B cell (primary cell): ENCODE data around the gene C2CD2L. TPM values are rescaled to one million over a fixed set of nuclear protein-coding genes. Genes with fewer than 3 reads are reported as not detected.

ENCODE experiments used
- ATAC-seq: fragments of 200-7000 bp; cut with Tn5 transposase; one replicate; pipeline ENCODE4 v1.10.0; 2021; ENCODE audit warnings: low read depth, mild to moderate bottlenecking, moderate number of reproducible peaks, moderate library complexity
- CTCF ChIA-PET: fragments of 350-600 bp; sonication (Branson Sonifier 250); formaldehyde crosslinking; loops from one replicate; lab custom pipeline; 2021; ENCODE audit warnings: antibody characterized with exemption, inconsistent platforms; lab: Charles Lee
- POLR2A ChIA-PET: fragments of 350-600 bp; sonication (Branson Sonifier 250); formaldehyde crosslinking; loops from one replicate; lab custom pipeline; 2021; ENCODE audit warnings: antibody characterized with exemption; lab: Charles Lee
- DNase-seq: peaks from one replicate; pipeline ENCODE4 v3.0.0; 2013
- H2AFZ ChIP-seq: 2 replicates; pipeline ENCODE4 v1.6.1; 2012; ENCODE audit warnings: mild to moderate bottlenecking, low read depth, low read length; ENCODE audit not compliant: insufficient read depth, poor library complexity, severe bottlenecking
- H3K27ac ChIP-seq, 2 donors: 1 replicate in 1 of 2; 2 replicates in 1 of 2; pipeline ENCODE4 v1.5.1; 2012 to 2013; ENCODE audit warnings: low read length in 2 of 2, mild to moderate bottlenecking in 2 of 2, moderate library complexity in 1 of 2
- H3K27me3 ChIP-seq, 4 experiments: fragments of 200-600 bp in 1 of 4; sonication (generic) in 1 of 4; replicated peaks in 1 of 4; 1 replicate in 2 of 4; 2 replicates in 2 of 4; pipeline versions ENCODE4 v1.6.1 to v1.7.0; 2013 to 2016; ENCODE audit warnings: low read length in 3 of 4, mild to moderate bottlenecking in 2 of 4, mixed read lengths in 1 of 4, moderate library complexity in 1 of 4; ENCODE audit not compliant: insufficient read depth in 4 of 4, control insufficient read depth in 3 of 4; ENCODE audit errors: control extremely low read depth in 1 of 4
- H3K36me3 ChIP-seq, 2 experiments: replicated peaks in 1 of 2; 1 replicate in 1 of 2; 2 replicates in 1 of 2; pipeline versions ENCODE4 v1.6.1 to v1.7.1; 2013; ENCODE audit warnings: low read length in 1 of 2; ENCODE audit not compliant: insufficient read depth in 2 of 2, control insufficient read depth in 1 of 2; ENCODE audit errors: control extremely low read depth in 1 of 2, extremely low read depth in 1 of 2
- H3K4me1 ChIP-seq, 2 donors: fragments of 200-600 bp in 1 of 2; sonication (generic) in 1 of 2; 1 replicate in 1 of 2; 2 replicates in 1 of 2; pipeline versions ENCODE4 v1.5.1 to v1.6.1; 2013 to 2017; ENCODE audit warnings: low read length in 2 of 2; ENCODE audit not compliant: control insufficient read depth in 2 of 2, insufficient read depth in 2 of 2
- H3K4me2 ChIP-seq: replicated peaks from 2 replicates; pipeline ENCODE3; 2012; ENCODE audit warnings: mild to moderate bottlenecking, low read depth, low read length; ENCODE audit not compliant: poor library complexity, severe bottlenecking
- H3K4me3 ChIP-seq, 5 experiments: fragments of 200-600 bp in 1 of 5; sonication (generic) in 1 of 5; 1 replicate in 3 of 5; 2 replicates in 2 of 5; pipeline versions ENCODE4 v1.5.1 to v1.7.0; 2011 to 2016; ENCODE audit warnings: low read length in 4 of 5, mild to moderate bottlenecking in 4 of 5, low read depth in 2 of 5, control low read depth in 1 of 5, moderate library complexity in 1 of 5; ENCODE audit not compliant: insufficient read depth in 1 of 5; ENCODE audit errors: control extremely low read depth in 1 of 5, extremely low read depth in 1 of 5
- H3K79me2 ChIP-seq: fragments of 200-600 bp; sonication (generic); one replicate; pipeline ENCODE4 v1.6.0; 2016; ENCODE audit warnings: low read length; ENCODE audit not compliant: control insufficient read depth, insufficient read depth
- H3K9ac ChIP-seq: fragments of 200-600 bp; sonication (generic); 2 replicates; pipeline ENCODE4 v1.6.1; 2017; ENCODE audit warnings: mild to moderate bottlenecking, low read length, moderate library complexity
- H3K9me3 ChIP-seq, 3 donors: one replicate each; pipeline versions ENCODE4 v1.6.1 to v1.7.1; 2013; ENCODE audit warnings: low read length in 2 of 3; ENCODE audit not compliant: control insufficient read depth in 2 of 3, insufficient read depth in 1 of 3; ENCODE audit errors: control extremely low read depth in 1 of 3
- H4K20me1 ChIP-seq: 2 replicates; pipeline ENCODE4 v1.6.0; 2012; ENCODE audit warnings: mild to moderate bottlenecking, low read length; ENCODE audit not compliant: insufficient read depth, control insufficient read depth, poor library complexity, severe bottlenecking
- H3K27ac Mint-ChIP-seq: one replicate; pipeline ENCODE4 v1.8.0; 2021; ENCODE audit warnings: mixed read lengths
- H3K27me3 Mint-ChIP-seq: one replicate; pipeline ENCODE4 v1.8.0; 2021; ENCODE audit warnings: mixed read lengths
- H3K4me1 Mint-ChIP-seq: one replicate; pipeline ENCODE4 v1.8.0; 2021; ENCODE audit warnings: mixed read lengths
- H3K4me3 Mint-ChIP-seq: one replicate; pipeline ENCODE4 v1.8.0; 2021; ENCODE audit warnings: mixed read lengths
- H3K9me3 Mint-ChIP-seq: one replicate; pipeline ENCODE4 v1.8.0; 2022; ENCODE audit warnings: mixed read lengths; ENCODE audit not compliant: insufficient read depth
- CTCF ChIP-seq: fragments of 200-600 bp; IDR thresholded peaks from one replicate; pipeline ENCODE4 v1.8.0; 2022; ENCODE audit warnings: antibody characterized with exemption, mild to moderate bottlenecking
- EZH2 ChIP-seq: IDR thresholded peaks from 2 replicates; pipeline ENCODE4 v1.6.1; 2012; ENCODE audit warnings: borderline replicate concordance, low read depth, mild to moderate bottlenecking, moderate library complexity, low read length; ENCODE audit not compliant: insufficient read depth, poor library complexity, severe bottlenecking
- WGBS: methylation state at CpG from one replicate; pipeline ENCODE4 v1.1.5; 2013; ENCODE audit warnings: missing lambda C conversion rate; ENCODE audit not compliant: insufficient coverage; 5-methylcytosine and 5-hydroxymethylcytosine counted together
- intact Hi-C: fragments of 100-400 bp; cut with micrococcal nuclease; formaldehyde crosslinking; loops from one replicate; pipeline ENCODE4 v1.10.0; 2022
- polyA plus RNA-seq: library from polyadenylated mRNA; depleted of rRNA; stranded (reverse); fragments of >200 nt; gene quantifications from 2 replicates; pipeline ENCODE4 v1.2.3, GENCODE V29; 2012
- total RNA-seq, 2 donors: library from RNA; stranded (reverse); fragments of 120-200 nt in 1 of 2; gene quantifications; 1 replicate in 1 of 2; 2 replicates in 1 of 2; pipeline versions ENCODE4 v1.2.3 to v1.2.4, GENCODE V29; 2013 to 2022

C2CD2L gene
- total and polyA plus RNA-seq, 2 donors (not counting 1 experiment from before 2014, with no cell fraction given), result 9.5 to 17.0 TPM

- Mint-ChIP-seq H3K27ac (no peak overlapping the region), H3K4me1 (peaks cover 12% of the 10 kb centered on the region), H3K4me3 (no peak overlapping the region), H3K9me3 (no peaks in the 10 kb centered on the region), H3K27me3 (peaks cover 45% of the 10 kb centered on the region)
- ATAC-seq (no peak), DNase-seq (no peak)
- H3K4me3 ChIP-seq, result no peak overlapping the region
- peaks cover 7 to 11% of the 10 kb centered on the region in 2 donors for H3K4me1 ChIP-seq
- 100% methylated on average over 2 of the region's 6 CpGs for WGBS
- intact Hi-C loops, result no loop called here
- no peak overlapping the region for H3K9ac ChIP-seq
- CTCF ChIA-PET, result interaction anchor here (0.7 kb wide), 1 partner anchor 15 kb away, joined by 3 read pairs; the partner anchor contains the start of gene NLRX1
- POLR2A ChIA-PET, result interaction anchor here (0.7 kb wide), 1 partner anchor 130 kb away, joined by 3 read pairs; no protein-coding TSS in a partner anchor
- no peaks in the 10 kb centered on the region for H3K79me2 ChIP-seq
- TF ChIP-seq CTCF (no peak), EZH2 (no peak)
- H3K9me3 ChIP-seq, result peaks cover 0 to 4% (median 0%) of the 10 kb centered on the region in 3 donors
- H3K36me3 ChIP-seq, result no peaks in the 10 kb centered on the region
- H3K27ac ChIP-seq, result no peak overlapping the region
- H3K4me2 ChIP-seq, result no peak overlapping the region
- H3K27me3 ChIP-seq, result peaks cover 0 to 40% (median 11%) of the 10 kb centered on the region in 4 experiments
- no peak overlapping the region for H2AFZ ChIP-seq
- no peaks in the 10 kb centered on the region for H4K20me1 ChIP-seq
Observed at GRCh38 chr11:119154178-119154577, 47.0 kb downstream of the C2CD2L start.

GRCh38 chr11:119155733-119156492 lies 48.8 kb downstream of the C2CD2L start:
- peaks cover 41% of the 10 kb centered on the region for H3K27me3 Mint-ChIP-seq
- no peaks in the 10 kb centered on the region for H3K9me3 Mint-ChIP-seq
- H3K4me2 ChIP-seq, result no peak overlapping the region
- peaks cover 0 to 23% (median 2%) of the 10 kb centered on the region in 4 experiments for H3K27me3 ChIP-seq
- no peak overlapping the region for H2AFZ ChIP-seq
- H3K36me3 ChIP-seq, result no peaks in the 10 kb centered on the region
- H3K9ac ChIP-seq, result no peak overlapping the region
- ATAC-seq, result no peak
- TF ChIP-seq CTCF, result no peak
- no peak for TF ChIP-seq EZH2
- H3K4me1 ChIP-seq, result no peaks in the 10 kb centered on the region
- ChIA-PET POLR2A (no interaction called here), CTCF (interaction anchor here (0.9 to 1.3 kb wide), 2 partner anchors 13 to 16 kb away, joined by 3 read pairs; no protein-coding TSS in a partner anchor)
- H3K4me3 ChIP-seq, result no peak overlapping the region
- DNase-seq, result no peak
- intact Hi-C loops, result no loop called here
- H3K27ac Mint-ChIP-seq, result no peak overlapping the region
- 57% methylated on average over 6 of the region's 8 CpGs for WGBS
- H3K4me1 Mint-ChIP-seq, result peaks cover 3% of the 10 kb centered on the region
- no peaks in the 10 kb centered on the region for H4K20me1 ChIP-seq
- H3K27ac ChIP-seq, result no peak overlapping the region
- H3K79me2 ChIP-seq, result no peaks in the 10 kb centered on the region
- no peak overlapping the region for H3K4me3 Mint-ChIP-seq
- no peaks in the 10 kb centered on the region for H3K9me3 ChIP-seq
